Erythroblast (primary cell): ENCODE results near the gene ADPRM.

Source experiments
- GATA1 ChIP-seq: IDR thresholded peaks from 2 replicates; pipeline ENCODE4 v1.6.1; 2011; ENCODE audit warnings: low read depth, mild to moderate bottlenecking, control low read depth, low read length, moderate library complexity
- POLR2A ChIP-seq: IDR thresholded peaks from 2 replicates; pipeline ENCODE4 v1.6.1; 2011; ENCODE audit warnings: mild to moderate bottlenecking, low read length

DNA sequence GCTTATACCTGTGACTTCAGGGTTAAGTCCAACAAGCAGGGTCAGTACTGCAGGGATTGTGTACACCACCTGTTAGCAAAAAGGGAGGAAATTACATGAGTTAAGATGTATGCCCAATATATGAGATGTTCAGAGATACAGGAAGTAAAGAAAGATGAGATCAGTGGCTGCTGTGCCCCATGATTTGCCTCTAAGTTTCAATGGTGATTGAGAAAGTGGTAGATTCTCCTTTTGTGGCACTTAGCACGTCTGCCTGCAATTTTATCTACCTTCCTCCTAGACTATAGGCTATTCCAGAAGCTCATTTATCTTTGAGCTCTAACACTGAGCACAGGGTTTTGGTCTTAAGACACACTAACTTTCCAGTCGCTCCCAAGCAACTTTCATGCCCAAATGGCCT, 28.8 kb downstream of the ADPRM start:
- TF ChIP-seq POLR2A (no peak), GATA1 (no peak)
